Measurements from ENCODE around the gene KRT33A.

GRCh38 chr17:41308918-41309359 lies 41.7 kb downstream of the KRT33A start, which contains the start of gene KRTAP16-1:
- TF ChIP-seq, protein P1, sequence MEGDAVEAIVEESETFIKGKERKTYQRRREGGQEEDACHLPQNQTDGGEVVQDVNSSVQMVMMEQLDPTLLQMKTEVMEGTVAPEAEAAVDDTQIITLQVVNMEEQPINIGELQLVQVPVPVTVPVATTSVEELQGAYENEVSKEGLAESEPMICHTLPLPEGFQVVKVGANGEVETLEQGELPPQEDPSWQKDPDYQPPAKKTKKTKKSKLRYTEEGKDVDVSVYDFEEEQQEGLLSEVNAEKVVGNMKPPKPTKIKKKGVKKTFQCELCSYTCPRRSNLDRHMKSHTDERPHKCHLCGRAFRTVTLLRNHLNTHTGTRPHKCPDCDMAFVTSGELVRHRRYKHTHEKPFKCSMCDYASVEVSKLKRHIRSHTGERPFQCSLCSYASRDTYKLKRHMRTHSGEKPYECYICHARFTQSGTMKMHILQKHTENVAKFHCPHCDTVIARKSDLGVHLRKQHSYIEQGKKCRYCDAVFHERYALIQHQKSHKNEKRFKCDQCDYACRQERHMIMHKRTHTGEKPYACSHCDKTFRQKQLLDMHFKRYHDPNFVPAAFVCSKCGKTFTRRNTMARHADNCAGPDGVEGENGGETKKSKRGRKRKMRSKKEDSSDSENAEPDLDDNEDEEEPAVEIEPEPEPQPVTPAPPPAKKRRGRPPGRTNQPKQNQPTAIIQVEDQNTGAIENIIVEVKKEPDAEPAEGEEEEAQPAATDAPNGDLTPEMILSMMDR (IDR thresholded peaks at IDR 0.05): no peak
- TF ChIP-seq POLR2A (IDR thresholded peaks at IDR 0.05) (no peak), EP300 (IDR thresholded peaks at IDR 0.05) (no peak)
